HL-60 (cell line): ENCODE data around the gene EMILIN1.

Experiments used
- DNase-seq, 2 experiments: peaks; one replicate each; pipeline ENCODE4 v3.0.0-alpha.2; 2010 to 2020; ENCODE audit warnings: low read depth in 1 of 2, low spot score in 1 of 2
- H3K27ac ChIP-seq: fragments of 250-450 bp; sonication (Bioruptor Pico); replicated peaks from 2 replicates; pipeline ENCODE4 v1.5.1; 2020; ENCODE audit warnings: mild to moderate bottlenecking, moderate library complexity
- H3K27me3 ChIP-seq: fragments of 250-450 bp; sonication (Bioruptor Pico); 2 replicates; pipeline ENCODE4 v1.5.1; 2021; ENCODE audit warnings: mild to moderate bottlenecking, moderate library complexity; ENCODE audit not compliant: insufficient read depth, poor library complexity, severe bottlenecking
- H3K4me3 ChIP-seq: replicated peaks from 2 replicates; pipeline ENCODE4 v1.5.1; 2011; ENCODE audit warnings: mild to moderate bottlenecking, control low read depth, low read length; ENCODE audit not compliant: insufficient read depth
- GABPA ChIP-seq: IDR thresholded peaks from 2 replicates; pipeline ENCODE4 v1.6.1; 2012; ENCODE audit warnings: low read depth
- POLR2AphosphoS5 ChIP-seq: IDR thresholded peaks from 2 replicates; pipeline ENCODE4 v1.6.1; 2012; ENCODE audit warnings: low read depth
- SPI1 ChIP-seq: IDR thresholded peaks from 2 replicates; pipeline ENCODE4 v1.6.1; 2012; ENCODE audit warnings: low read depth, mild to moderate bottlenecking, borderline replicate concordance
- TF ChIP-seq, protein P1 (sequence below): IDR thresholded peaks from one replicate; pipeline ENCODE4 v1.5.1; 2011; ENCODE audit warnings: low read length, control low read depth, inconsistent platforms; ENCODE audit not compliant: insufficient read depth
- TF ChIP-seq, protein P2 (sequence below): IDR thresholded peaks from 2 replicates; pipeline ENCODE4 v1.6.1; 2012; ENCODE audit warnings: low read depth; ENCODE audit not compliant: insufficient replicate concordance

Gene EMILIN1

DNA sequence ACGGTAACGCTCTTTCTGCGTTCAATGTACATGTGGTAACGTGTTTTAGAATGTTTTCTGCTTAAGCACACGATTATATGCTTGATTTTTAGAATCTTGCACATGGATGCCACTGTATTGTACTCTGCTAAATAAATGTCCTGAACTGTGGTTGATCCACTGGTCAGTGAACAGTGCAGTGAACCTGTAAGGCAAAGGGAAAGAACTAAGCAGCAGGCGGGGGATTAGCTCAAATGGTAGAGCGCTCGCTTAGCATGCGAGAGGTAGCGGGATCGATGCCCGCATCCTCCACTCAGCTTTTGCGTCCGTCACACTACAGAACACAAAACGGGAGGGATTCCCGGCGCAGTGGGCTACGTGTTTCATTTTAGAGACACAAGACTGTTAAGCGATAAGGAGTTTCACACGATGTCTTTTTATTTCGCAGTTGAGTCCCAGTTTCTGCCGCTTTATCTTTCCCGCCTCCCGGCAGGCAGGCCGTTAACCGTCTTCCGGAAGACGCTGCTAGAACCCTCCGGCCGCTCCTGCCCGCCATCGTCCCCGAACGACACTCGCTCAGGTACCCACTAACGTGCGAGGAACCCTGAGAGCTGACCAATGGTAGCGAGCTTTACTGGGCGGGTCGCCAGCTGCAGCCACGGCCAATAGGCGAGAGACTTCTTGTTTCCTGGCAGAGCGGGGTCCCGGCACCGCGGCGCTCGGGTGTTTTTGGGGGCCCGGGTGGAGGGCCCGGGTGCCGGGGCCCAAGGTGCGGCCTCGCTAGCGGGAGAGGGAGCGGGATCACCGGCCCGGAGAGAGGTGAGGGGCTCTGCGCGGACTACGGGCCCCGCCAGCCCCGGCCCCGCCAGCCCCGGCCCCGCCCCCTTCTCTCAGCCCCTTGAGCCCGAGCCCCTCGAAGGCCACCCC lies 27.2 kb upstream of the EMILIN1 start, which contains the start of gene AGBL5:
Gene AGBL5 (plus strand): TSS at position 673 of the 906 bp plus-strand sequence. CDS start 1,291 bp downstream, outside the sequence.
- peak; percentile 92 to 98 for DNase-seq
- Histone ChIP-seq H3K27ac (peak within 1 kb of the TSS; percentile 82), H3K4me3 (peak within 1 kb of the TSS; percentile 98), H3K27me3 (no peaks in the 10 kb centered on the region)
- TF ChIP-seq SPI1: 0 out of 2 replicates have a peak, but pooled peaks have one; percentile 6
- TF ChIP-seq POLR2AphosphoS5: peak; percentile 74
- no peak; the same call in 1 of the 2 replicates for TF ChIP-seq GABPA
- TF ChIP-seq, protein P1, sequence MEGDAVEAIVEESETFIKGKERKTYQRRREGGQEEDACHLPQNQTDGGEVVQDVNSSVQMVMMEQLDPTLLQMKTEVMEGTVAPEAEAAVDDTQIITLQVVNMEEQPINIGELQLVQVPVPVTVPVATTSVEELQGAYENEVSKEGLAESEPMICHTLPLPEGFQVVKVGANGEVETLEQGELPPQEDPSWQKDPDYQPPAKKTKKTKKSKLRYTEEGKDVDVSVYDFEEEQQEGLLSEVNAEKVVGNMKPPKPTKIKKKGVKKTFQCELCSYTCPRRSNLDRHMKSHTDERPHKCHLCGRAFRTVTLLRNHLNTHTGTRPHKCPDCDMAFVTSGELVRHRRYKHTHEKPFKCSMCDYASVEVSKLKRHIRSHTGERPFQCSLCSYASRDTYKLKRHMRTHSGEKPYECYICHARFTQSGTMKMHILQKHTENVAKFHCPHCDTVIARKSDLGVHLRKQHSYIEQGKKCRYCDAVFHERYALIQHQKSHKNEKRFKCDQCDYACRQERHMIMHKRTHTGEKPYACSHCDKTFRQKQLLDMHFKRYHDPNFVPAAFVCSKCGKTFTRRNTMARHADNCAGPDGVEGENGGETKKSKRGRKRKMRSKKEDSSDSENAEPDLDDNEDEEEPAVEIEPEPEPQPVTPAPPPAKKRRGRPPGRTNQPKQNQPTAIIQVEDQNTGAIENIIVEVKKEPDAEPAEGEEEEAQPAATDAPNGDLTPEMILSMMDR: no peak
- TF ChIP-seq, protein P2, sequence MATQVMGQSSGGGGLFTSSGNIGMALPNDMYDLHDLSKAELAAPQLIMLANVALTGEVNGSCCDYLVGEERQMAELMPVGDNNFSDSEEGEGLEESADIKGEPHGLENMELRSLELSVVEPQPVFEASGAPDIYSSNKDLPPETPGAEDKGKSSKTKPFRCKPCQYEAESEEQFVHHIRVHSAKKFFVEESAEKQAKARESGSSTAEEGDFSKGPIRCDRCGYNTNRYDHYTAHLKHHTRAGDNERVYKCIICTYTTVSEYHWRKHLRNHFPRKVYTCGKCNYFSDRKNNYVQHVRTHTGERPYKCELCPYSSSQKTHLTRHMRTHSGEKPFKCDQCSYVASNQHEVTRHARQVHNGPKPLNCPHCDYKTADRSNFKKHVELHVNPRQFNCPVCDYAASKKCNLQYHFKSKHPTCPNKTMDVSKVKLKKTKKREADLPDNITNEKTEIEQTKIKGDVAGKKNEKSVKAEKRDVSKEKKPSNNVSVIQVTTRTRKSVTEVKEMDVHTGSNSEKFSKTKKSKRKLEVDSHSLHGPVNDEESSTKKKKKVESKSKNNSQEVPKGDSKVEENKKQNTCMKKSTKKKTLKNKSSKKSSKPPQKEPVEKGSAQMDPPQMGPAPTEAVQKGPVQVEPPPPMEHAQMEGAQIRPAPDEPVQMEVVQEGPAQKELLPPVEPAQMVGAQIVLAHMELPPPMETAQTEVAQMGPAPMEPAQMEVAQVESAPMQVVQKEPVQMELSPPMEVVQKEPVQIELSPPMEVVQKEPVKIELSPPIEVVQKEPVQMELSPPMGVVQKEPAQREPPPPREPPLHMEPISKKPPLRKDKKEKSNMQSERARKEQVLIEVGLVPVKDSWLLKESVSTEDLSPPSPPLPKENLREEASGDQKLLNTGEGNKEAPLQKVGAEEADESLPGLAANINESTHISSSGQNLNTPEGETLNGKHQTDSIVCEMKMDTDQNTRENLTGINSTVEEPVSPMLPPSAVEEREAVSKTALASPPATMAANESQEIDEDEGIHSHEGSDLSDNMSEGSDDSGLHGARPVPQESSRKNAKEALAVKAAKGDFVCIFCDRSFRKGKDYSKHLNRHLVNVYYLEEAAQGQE: no peak

DNA sequence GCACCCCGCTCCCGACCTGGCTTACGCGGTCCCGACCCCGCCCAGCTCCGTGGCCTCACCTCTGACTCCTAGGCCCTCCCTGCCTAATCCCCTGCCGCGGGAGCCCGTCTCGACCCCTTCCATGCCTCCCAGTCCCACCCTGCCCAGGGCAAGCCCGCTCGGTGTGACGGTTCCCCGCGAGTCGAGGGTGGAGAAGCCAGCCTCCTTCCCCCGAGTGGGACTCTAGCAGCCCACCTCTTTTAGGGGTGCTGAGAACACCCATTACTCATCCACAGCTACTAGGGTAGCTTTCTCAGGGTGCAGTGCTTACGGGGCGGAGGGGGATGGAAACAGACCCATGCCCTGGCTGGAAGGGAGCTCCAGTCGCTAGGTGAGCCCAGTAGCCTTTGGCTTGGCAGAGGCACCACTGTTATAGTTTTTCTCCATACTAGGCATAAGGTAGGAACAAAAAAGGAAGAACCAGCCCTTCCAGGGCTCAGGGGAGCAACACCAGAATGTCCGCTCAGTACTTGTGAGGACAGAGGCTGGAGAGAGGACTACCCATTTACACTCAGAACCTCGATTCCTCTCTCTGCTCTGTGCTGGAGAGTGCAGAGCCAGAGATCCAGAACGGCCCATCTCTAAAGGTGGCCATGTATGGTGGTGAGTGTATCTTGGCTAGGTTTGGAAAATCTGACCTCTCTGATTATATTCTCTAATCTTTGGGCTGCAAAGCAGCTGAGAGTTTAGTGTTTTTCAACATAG lies 26.3 kb upstream of the EMILIN1 start:
- TF ChIP-seq GABPA: no peak

DNA sequence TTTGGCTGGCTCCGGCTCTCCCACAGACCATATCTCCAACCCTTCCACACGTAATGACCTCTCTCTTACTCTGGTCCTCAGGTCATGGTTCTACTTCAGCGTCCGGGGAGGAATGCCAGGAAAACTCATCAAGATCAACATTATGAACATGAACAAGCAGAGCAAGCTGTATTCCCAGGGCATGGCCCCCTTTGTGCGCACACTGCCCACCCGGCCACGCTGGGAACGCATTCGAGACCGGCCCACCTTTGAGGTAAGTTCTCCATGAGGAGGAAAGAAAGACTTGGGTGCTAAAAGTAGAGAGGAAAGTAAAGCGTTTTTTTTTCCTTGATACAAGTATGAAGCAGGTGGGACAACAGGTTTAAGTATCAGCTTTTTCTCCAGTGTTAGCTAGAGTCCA lies 25.1 kb upstream of the EMILIN1 start:
- no peak for DNase-seq
- TF ChIP-seq POLR2AphosphoS5 (no peak), SPI1 (no peak), GABPA (no peak)
- TF ChIP-seq, protein P1: no peak
- TF ChIP-seq, protein P2: no peak
- no peak overlapping the region for H3K4me3 ChIP-seq
- H3K27ac ChIP-seq: no peak overlapping the region
- no peaks in the 10 kb centered on the region for H3K27me3 ChIP-seq

More for the DNA sequence above, 26.3 kb upstream of the EMILIN1 start:
- peak overlapping the region; percentile 98 for H3K4me3 ChIP-seq
- H3K27me3 ChIP-seq: no peaks in the 10 kb centered on the region
- H3K27ac ChIP-seq: peak overlapping the region; percentile 82
- DNase-seq: peak in 1 of 2 experiments; percentile 13

DNA sequence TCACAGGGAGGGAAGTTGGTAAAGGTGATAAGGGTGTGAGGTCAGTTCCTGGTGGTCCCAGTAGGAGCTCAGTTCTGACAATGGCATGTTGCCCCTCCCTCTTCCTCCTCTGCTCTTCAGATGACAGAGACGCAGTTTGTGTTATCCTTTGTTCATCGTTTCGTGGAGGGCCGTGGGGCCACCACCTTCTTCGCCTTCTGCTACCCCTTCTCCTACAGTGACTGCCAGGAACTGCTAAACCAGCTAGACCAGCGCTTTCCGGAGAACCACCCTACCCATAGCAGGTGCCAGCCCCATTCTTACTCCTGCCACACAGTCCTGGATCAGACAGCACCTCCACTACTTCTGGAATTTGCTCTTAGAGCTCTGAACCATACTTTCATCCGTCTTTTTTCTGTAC lies 24.6 kb upstream of the EMILIN1 start:
- H3K27ac ChIP-seq: no peak overlapping the region
- H3K27me3 ChIP-seq: no peaks in the 10 kb centered on the region
- no peak for DNase-seq
- no peak overlapping the region for H3K4me3 ChIP-seq
- TF ChIP-seq, protein P1: no peak
- TF ChIP-seq, protein P2: no peak
- no peak for TF ChIP-seq GABPA
- TF ChIP-seq POLR2AphosphoS5: no peak
- TF ChIP-seq SPI1: no peak
